DOHH2 (cell line): ENCODE measurements around the gene NFX1.

Experiments used
- H3F3A ChIP-seq: fragments of 200-600 bp; sonication (generic), shearing (Covaris generic); 2 replicates; pipeline ENCODE4 v1.6.0; 2016; ENCODE audit warnings: antibody characterized with exemption, mild to moderate bottlenecking; ENCODE audit not compliant: control insufficient read depth, insufficient read depth
- H3K27ac ChIP-seq: fragments of 200-600 bp; sonication (generic); 2 replicates; pipeline ENCODE4 v1.5.1; 2014; ENCODE audit warnings: low read depth, mild to moderate bottlenecking, low read length, moderate library complexity
- H3K27me3 ChIP-seq: fragments of 200-600 bp; sonication (generic); 2 replicates; pipeline ENCODE4 v1.6.1; 2014; ENCODE audit warnings: mild to moderate bottlenecking, low read length, mixed read lengths; ENCODE audit not compliant: control insufficient read depth
- H3K36me3 ChIP-seq: fragments of 200-600 bp; sonication (generic); 2 replicates; pipeline ENCODE4 v1.6.1; 2014; ENCODE audit warnings: mild to moderate bottlenecking, low read length, moderate library complexity, mixed read lengths; ENCODE audit not compliant: control insufficient read depth
- H3K4me1 ChIP-seq: fragments of 200-600 bp; sonication (generic); 2 replicates; pipeline ENCODE4 v1.6.1; 2014; ENCODE audit warnings: mild to moderate bottlenecking, low read length, mixed read lengths; ENCODE audit not compliant: control insufficient read depth
- H3K4me2 ChIP-seq: fragments of 200-600 bp; sonication (generic); 2 replicates; pipeline ENCODE4 v1.6.0; 2014; ENCODE audit warnings: mild to moderate bottlenecking, low read length, moderate library complexity
- H3K4me3 ChIP-seq: fragments of 200-600 bp; sonication (generic); 2 replicates; pipeline ENCODE4 v1.5.1; 2014; ENCODE audit warnings: mild to moderate bottlenecking, low read length, mixed read lengths
- H3K79me2 ChIP-seq: fragments of 200-600 bp; sonication (generic); 2 replicates; pipeline ENCODE4 v1.6.1; 2014; ENCODE audit warnings: mild to moderate bottlenecking, low read length, mixed read lengths; ENCODE audit not compliant: control insufficient read depth
- H3K9me2 ChIP-seq: fragments of 200-600 bp; sonication (generic); replicated peaks from 2 replicates; pipeline ENCODE4 v1.6.1; 2014; ENCODE audit warnings: mild to moderate bottlenecking, low read length, mixed read lengths; ENCODE audit not compliant: control insufficient read depth
- H3K9me3 ChIP-seq: fragments of 200-600 bp; sonication (generic); 2 replicates; pipeline ENCODE4 v1.6.1; 2014; ENCODE audit warnings: antibody characterized with exemption, low read length, mixed read lengths; ENCODE audit not compliant: control insufficient read depth, insufficient read depth
- H4K20me1 ChIP-seq: fragments of 200-600 bp; sonication (generic); 2 replicates; pipeline ENCODE4 v1.6.0; 2014; ENCODE audit warnings: low read depth, mild to moderate bottlenecking, antibody characterized with exemption, low read length, moderate library complexity; ENCODE audit not compliant: control insufficient read depth, insufficient read depth
- EZH2phosphoT487 ChIP-seq: fragments of 200-600 bp; sonication (generic); IDR thresholded peaks from 2 replicates; pipeline ENCODE4 v1.6.1; 2017; ENCODE audit warnings: borderline replicate concordance, mild to moderate bottlenecking, antibody characterized with exemption, low read length, moderate library complexity, mixed read lengths
- TF ChIP-seq, protein P1 (sequence below): fragments of 200-600 bp; sonication (generic); IDR thresholded peaks from one replicate; pipeline ENCODE4 v1.5.1; 2014; ENCODE audit warnings: antibody characterized with exemption, mild to moderate bottlenecking, low read depth, low read length; ENCODE audit not compliant: poor library complexity, severe bottlenecking

Gene NFX1

GRCh38 chr9:33265211-33265865, 25.0 kb upstream of the NFX1 start:
- TF ChIP-seq EZH2phosphoT487 = no peak
- TF ChIP-seq, protein P1, sequence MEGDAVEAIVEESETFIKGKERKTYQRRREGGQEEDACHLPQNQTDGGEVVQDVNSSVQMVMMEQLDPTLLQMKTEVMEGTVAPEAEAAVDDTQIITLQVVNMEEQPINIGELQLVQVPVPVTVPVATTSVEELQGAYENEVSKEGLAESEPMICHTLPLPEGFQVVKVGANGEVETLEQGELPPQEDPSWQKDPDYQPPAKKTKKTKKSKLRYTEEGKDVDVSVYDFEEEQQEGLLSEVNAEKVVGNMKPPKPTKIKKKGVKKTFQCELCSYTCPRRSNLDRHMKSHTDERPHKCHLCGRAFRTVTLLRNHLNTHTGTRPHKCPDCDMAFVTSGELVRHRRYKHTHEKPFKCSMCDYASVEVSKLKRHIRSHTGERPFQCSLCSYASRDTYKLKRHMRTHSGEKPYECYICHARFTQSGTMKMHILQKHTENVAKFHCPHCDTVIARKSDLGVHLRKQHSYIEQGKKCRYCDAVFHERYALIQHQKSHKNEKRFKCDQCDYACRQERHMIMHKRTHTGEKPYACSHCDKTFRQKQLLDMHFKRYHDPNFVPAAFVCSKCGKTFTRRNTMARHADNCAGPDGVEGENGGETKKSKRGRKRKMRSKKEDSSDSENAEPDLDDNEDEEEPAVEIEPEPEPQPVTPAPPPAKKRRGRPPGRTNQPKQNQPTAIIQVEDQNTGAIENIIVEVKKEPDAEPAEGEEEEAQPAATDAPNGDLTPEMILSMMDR = no peak
- Histone ChIP-seq H3K9me2 (no peaks in the 10 kb centered on the region), H3K4me1 (peaks cover 20% of the 10 kb centered on the region), H3K36me3 (peaks cover 75% of the 10 kb centered on the region), H3F3A (no peaks in the 10 kb centered on the region), H3K27me3 (no peaks in the 10 kb centered on the region), H3K27ac (peak overlapping the region; percentile 16; the same call in 1 of the 2 replicates), H3K9me3 (no peaks in the 10 kb centered on the region), H4K20me1 (no peaks in the 10 kb centered on the region), H3K79me2 (peaks cover 54% of the 10 kb centered on the region), H3K4me3 (peak overlapping the region; percentile 89), H3K4me2 (peak overlapping the region; percentile 98)

- Histone ChIP-seq H3K4me3 (no peak overlapping the region), H3K4me1 (peaks cover 16% of the 10 kb centered on the region), H3K9me3 (no peaks in the 10 kb centered on the region), H3K27ac (no peak overlapping the region), H3K9me2 (no peaks in the 10 kb centered on the region), H3K4me2 (no peak overlapping the region), H3K79me2 (peaks cover 41% of the 10 kb centered on the region), H3F3A (no peaks in the 10 kb centered on the region), H3K27me3 (no peaks in the 10 kb centered on the region), H3K36me3 (peaks cover 74% of the 10 kb centered on the region), H4K20me1 (no peaks in the 10 kb centered on the region)
- TF ChIP-seq, protein P1 = no peak
- no peak for TF ChIP-seq EZH2phosphoT487
Observed at GRCh38 chr9:33267151-33267767, 23.1 kb upstream of the NFX1 start.

- no peaks in the 10 kb centered on the region for H3K9me3 ChIP-seq
- H3F3A ChIP-seq = no peaks in the 10 kb centered on the region
- no peak overlapping the region for H3K4me3 ChIP-seq
- H3K79me2 ChIP-seq = peaks cover 15% of the 10 kb centered on the region
- no peak overlapping the region for H3K27ac ChIP-seq
- H3K4me2 ChIP-seq = no peak overlapping the region
- TF ChIP-seq, protein P1 = no peak
- TF ChIP-seq EZH2phosphoT487 = no peak
- no peaks in the 10 kb centered on the region for H3K27me3 ChIP-seq
- H3K9me2 ChIP-seq = no peaks in the 10 kb centered on the region
- peaks cover 8% of the 10 kb centered on the region for H3K4me1 ChIP-seq
- H3K36me3 ChIP-seq = peaks cover 70% of the 10 kb centered on the region
- no peaks in the 10 kb centered on the region for H4K20me1 ChIP-seq
Observed at GRCh38 chr9:33270146-33270545, 20.2 kb upstream of the NFX1 start.
